ENCODE measurements around the gene HLCS.

HLCS gene

DNA sequence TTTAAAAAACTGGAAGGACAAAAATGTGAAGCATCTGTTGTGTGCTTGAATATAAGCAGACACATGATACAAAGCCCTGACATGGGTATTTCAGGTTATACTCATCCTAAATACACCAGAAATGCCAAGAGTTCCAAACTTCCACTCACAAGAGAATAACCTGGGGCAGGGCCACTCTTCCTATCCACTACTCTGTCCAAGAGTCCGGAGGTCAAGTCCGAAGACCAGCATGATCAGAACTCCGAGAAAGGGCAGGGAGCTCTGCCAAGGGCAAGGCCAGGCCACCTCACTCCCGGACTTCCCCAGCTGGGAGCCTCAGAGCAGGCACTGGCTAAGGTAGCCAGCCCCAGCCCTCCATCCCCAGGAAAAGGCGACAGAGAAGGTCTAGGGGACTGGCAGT is 37.5 kb downstream of the HLCS start:
- ChIA-PET CTCF (interaction anchor here (0.7 to 5.5 kb wide), 12 partner anchors 12 to 426 kb away, joined by 3 to 28 read pairs (median 11); no protein-coding TSS in a partner anchor), POLR2A (no interaction called here)
- DNase-seq (ENCODE audit: low read depth, low spot score) = no peak
- TF ChIP-seq, protein P1, sequence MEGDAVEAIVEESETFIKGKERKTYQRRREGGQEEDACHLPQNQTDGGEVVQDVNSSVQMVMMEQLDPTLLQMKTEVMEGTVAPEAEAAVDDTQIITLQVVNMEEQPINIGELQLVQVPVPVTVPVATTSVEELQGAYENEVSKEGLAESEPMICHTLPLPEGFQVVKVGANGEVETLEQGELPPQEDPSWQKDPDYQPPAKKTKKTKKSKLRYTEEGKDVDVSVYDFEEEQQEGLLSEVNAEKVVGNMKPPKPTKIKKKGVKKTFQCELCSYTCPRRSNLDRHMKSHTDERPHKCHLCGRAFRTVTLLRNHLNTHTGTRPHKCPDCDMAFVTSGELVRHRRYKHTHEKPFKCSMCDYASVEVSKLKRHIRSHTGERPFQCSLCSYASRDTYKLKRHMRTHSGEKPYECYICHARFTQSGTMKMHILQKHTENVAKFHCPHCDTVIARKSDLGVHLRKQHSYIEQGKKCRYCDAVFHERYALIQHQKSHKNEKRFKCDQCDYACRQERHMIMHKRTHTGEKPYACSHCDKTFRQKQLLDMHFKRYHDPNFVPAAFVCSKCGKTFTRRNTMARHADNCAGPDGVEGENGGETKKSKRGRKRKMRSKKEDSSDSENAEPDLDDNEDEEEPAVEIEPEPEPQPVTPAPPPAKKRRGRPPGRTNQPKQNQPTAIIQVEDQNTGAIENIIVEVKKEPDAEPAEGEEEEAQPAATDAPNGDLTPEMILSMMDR (IDR thresholded peaks at IDR 0.05; ENCODE audit: insufficient read depth, low read length, missing control alignments) = no peak
- H3K4me3 ChIP-seq (ENCODE audit: low read depth, low read length) = no peak overlapping the region

DNA sequence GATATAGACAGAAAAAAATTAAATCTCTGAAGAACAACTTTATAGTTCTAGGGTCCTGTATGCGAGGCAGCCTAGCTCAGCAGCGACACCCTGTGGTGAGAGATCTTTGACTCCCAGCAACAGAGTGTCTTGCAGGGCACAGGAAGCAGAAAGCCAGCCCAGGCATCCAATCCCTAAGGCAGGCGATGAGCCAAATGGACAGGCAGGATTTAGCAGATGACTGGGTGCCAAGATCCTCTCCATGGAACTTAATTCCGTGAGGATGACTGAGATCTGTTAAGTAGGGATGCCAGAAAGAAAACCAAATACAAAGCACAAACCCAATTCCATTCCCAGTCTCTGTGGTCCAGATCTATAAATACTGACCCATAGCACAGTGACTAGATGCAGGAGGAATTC is 38.8 kb downstream of the HLCS start:
- peak; percentile 94 for DNase-seq (ENCODE audit: low read depth, low spot score)
- CTCF ChIA-PET = interaction anchor here (0.7 to 5.5 kb wide), 27 partner anchors 9 to 508 kb away, joined by 3 to 28 read pairs (median 6); no protein-coding TSS in a partner anchor
- TF ChIP-seq, protein P1 (IDR thresholded peaks at IDR 0.05; ENCODE audit: insufficient read depth, low read length, missing control alignments) = peak; percentile 91
- no peak overlapping the region for H3K4me3 ChIP-seq (ENCODE audit: low read depth, low read length)
- POLR2A ChIA-PET = no interaction called here

DNA sequence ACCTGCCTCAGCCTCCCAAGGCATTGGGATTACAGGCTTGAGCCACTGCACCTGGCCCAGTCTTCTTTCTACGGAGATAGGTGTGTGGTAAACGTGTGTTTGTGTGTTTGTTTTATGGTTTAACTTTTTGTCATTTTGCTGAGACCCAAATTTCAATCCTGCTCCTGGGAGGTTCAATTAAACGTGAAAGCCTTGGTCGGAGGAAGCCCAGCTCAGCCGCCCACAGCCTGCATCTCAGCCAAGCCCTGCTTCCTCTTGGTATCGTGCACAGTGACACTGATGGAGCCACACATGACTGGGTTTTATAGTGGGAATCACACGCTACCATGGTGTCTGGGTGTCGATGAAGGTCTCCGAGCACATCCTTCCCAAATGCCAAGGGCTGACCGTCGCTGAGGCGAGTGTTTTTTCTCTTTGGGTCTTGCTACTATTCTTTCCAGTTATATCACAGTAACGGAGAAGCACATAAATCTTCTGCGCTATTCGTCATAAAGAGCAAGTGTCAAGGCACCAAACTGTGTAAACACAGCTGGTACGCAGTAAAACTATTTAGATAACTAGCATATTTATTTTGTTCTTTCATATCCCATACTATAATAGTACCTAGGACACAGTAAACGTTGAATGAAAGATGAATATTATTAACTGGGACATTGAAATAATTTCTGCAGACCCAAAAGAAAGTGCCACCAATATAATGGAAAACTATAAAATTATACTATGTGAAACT is 39.3 kb downstream of the HLCS start:
- CTCF ChIA-PET = interaction anchor here (0.7 to 5.5 kb wide), 28 partner anchors 9 to 508 kb away, joined by 3 to 28 read pairs (median 6); no protein-coding TSS in a partner anchor
- POLR2A ChIA-PET = no interaction called here

DNA sequence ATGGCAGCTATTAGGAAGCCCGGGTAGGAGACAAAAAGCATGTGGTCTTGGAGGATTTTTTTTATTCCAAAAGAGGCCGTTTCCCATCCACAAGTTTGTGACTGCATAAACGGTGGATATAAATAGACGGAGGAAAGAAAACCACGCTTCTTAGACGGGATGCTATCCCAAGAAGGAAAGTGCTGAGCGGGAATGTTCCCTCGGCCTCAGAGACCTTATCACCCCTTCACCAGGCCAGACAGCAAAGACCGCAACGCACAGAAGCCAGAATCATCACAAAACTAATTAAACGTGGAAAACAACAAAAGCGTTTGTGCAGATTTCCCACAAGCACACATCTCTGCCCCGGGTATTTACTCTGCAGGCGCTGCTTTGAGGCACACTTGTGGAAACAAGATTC is 43.2 kb downstream of the HLCS start:
- ChIA-PET POLR2A (no interaction called here), CTCF (interaction anchor here (1.1 to 5.5 kb wide), 11 partner anchors 8 to 504 kb away, joined by 3 to 23 read pairs (median 7); no protein-coding TSS in a partner anchor)
- TF ChIP-seq, protein P1 (IDR thresholded peaks at IDR 0.05; ENCODE audit: insufficient read depth, low read length, missing control alignments) = no peak
- no peak overlapping the region for H3K4me3 ChIP-seq (ENCODE audit: low read depth, low read length)
- DNase-seq (ENCODE audit: low read depth, low spot score) = no peak

More for the DNA sequence above, 39.3 kb downstream of the HLCS start:
- no peak for DNase-seq (ENCODE audit: low read depth, low spot score)
- TF ChIP-seq, protein P1 (IDR thresholded peaks at IDR 0.05; ENCODE audit: insufficient read depth, low read length, missing control alignments) = no peak
- no peak overlapping the region for H3K4me3 ChIP-seq (ENCODE audit: low read depth, low read length)

DNA sequence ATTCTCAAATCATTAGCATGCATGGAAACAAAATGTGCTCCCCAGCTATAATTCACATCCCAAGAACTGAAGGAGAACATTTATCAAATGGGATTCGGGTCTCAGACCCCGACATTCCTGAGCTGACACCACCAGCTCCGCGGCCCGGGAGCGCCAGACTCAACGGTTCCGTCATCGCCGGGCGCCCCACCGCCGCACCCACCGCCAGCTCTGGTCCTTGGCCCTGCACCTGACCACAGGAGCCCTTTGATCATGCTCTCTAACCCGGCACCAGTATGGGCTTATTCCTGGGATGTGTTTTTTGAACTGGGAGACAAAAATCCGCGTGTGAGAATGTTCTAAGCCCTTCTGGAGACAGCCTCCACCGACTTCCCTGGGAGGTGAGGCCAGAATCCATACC is 43.6 kb downstream of the HLCS start:
- no peak overlapping the region for H3K4me3 ChIP-seq (ENCODE audit: low read depth, low read length)
- POLR2A ChIA-PET = interaction anchor here (0.5 kb wide), 1 partner anchor 486 kb away, joined by 4 read pairs; no protein-coding TSS in a partner anchor
- DNase-seq (ENCODE audit: low read depth, low spot score) = no peak
- CTCF ChIA-PET = interaction anchor here (1.1 to 2.8 kb wide), 7 partner anchors 175 to 504 kb away, joined by 3 to 9 read pairs (median 6); no protein-coding TSS in a partner anchor
- TF ChIP-seq, protein P1 (IDR thresholded peaks at IDR 0.05; ENCODE audit: insufficient read depth, low read length, missing control alignments) = no peak

DNA sequence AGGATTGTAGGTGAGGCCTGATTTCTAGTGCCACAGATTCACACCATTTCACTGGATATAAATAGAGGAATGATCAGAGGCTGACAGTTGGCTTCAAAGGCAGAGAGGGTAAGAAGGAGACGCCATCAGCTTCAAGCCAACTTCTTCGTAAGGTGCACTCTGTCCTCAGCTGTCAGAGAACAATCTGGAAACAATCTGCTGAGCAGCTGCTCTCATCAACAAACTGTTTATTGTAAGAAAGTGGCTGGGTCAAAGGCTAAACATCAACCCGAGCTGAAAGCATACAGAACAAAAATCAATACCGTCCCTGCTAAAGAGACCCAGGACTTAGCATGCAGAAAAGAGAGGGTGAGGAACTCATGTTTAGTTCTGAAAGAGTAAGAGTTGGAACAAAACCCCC is 48.2 kb downstream of the HLCS start:
- TF ChIP-seq, protein P1 (IDR thresholded peaks at IDR 0.05; ENCODE audit: insufficient read depth, low read length, missing control alignments) = no peak
- no peak overlapping the region for H3K4me3 ChIP-seq (ENCODE audit: low read depth, low read length)
- ChIA-PET POLR2A (no interaction called here), CTCF (interaction anchor here (0.7 to 5.6 kb wide), 19 partner anchors 10 to 493 kb away, joined by 3 to 28 read pairs (median 4); no protein-coding TSS in a partner anchor)
- no peak for DNase-seq (ENCODE audit: low read depth, low spot score)

Data from AG04449 (cell line).